Activated CD4-positive, alpha-beta T cell treated with anti-CD3 and anti-CD28 coated beads for 24 hours (primary cell): Measurements from ENCODE around the gene FOXD1.
"Not testable (repeated sequence)": the region's sequence is repeated elsewhere in the genome, so short reads cannot be mapped to it uniquely, and the experiment has no call there.

ENCODE experiments used
- DNase-seq, 2 donors: peaks; one replicate each; pipeline ENCODE4 v3.0.0-alpha.2; 2020; ENCODE audit warnings: low read depth in 2 of 2

Gene FOXD1

DNA sequence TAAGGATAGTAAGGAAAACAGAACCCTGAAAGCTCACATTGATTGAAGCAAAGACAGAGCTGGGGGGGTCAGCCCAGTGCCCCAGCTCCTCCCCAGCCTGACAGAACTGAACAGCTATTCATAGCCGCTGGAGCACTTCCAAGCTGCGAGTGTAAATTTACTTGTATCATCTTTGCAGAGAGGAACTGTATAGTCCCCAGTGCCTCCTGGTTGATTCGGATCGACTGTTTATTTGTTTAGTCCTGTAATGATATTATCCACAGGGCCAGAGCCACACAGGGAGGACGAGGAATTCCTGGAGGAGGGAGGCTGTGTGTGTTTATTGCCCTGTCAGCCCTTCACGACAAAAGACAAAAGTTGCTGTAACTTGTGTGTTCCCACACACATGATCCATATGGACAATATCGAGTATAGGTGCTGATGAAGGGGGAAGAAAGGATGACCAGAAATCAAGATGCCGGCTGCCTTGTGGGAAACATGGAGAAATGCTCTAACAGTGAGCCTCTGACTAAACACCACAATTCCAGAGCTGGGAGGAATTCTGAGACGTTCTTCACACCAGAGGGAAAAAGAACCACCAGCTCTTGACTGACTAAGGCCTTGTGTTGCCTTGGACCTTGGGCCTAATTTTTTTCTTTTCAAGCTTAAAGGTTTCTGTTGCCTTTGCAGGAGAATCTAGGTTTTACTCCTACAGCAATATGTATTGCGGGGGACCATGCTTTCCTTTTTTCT, 31.1 kb downstream of the FOXD1 start:
- DNase-seq, result no peak

DNA sequence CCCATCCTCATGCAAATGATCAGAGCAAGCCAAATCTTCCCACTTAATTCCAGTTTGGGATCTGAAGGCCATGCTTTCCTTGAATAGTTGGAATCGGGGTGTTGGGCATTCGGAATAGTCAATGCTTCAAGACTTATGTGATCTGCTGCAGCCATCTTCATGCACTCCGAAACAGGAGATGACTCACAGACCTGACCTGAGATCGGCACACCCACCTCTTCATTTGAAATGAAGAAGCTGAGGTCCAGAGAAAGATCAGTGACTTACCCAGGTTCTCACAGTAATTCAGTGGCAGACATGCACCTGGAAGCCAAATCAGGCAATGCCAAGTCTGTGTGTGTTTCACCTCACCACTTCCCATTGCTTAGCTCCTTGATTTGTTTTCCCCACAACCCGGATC, 33.0 kb downstream of the FOXD1 start:
- no peak for DNase-seq

DNA sequence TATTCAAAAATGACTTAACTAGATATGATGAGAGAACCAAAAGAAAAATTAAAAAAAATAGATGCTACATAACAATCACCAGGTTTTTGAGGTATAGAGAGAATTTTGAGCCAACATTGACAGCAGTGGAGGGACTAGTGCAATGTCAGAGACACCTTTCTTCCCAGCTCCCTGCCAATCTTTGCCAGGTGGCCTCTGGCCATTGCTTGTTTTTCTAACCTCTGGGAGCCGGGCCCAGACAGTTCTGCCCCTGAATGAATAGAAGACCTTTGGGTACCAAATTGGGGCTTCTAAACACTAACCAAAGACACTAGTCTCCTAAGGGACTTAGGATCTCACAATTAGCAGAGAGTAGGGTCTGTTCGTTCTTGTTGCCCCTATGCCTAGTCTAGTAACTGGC, 33.4 kb downstream of the FOXD1 start:
- no peak for DNase-seq

DNA sequence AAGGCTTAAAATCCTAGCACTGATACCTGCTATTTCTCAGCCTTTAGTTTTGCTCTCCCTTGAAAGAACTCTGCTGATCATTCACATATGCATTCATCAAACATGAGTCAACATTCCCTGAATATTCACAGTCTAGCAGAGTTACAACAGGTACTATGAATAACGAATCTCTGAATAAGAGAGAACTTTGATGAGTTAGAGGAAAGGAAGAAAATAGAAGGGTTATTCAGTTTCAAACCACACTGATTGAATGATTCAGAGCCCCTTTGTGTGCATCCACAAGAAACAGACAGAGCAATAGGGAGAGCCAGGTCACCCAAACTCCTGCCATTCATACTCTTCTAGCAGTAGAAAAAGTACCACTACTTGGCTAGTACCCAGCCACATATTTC, 36.0 kb downstream of the FOXD1 start:
- DNase-seq, result no peak

DNA sequence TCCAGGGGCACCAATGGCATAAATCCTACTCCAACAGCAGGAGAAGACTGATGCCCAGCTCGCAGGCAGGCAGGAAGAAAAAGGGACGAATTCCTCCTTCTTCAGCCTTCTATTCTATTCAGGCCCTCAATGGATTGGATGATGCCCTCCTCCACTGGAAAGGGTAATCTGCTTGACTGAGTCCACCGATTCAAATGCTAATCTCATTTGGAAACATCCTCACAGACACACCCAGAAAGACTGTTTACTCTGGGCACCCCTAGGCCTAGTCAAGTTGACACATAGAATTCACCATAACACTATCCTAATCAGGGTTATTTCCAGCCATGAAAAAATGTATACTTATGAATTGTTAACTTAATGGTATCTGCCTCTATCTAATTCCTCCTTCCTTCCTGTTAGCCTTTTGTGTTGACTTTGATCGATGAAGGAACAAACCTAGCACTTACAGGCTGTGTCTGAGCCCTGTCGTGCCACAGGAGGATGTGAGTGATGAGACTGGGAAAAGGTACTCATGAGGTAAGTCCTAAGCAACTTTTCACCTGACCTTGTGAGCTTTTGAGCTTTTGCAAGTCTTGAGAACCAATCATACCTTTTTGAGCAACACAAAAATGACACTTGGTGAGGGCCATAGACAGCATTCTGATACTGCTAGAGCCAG, 36.5 kb downstream of the FOXD1 start:
- no peak for DNase-seq

DNA sequence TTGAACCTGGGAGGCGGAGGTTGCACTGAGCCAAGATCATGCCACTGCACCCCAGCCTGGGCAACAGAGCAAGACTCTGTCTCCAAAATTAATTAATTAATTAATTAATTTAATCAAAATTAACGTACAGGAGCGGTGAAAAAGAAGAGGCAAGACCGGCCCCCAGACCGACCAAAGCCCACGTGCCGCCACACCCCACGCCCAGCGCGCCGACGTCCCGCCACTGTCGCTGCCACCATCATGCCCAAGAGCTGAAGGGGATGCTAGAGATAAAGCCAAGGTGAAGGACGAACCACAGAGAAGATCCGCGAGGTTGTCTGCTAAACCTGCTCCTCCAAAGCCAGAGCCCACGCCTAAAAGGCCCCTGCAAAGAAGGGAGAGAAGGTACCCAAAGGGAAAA, 38.6 kb downstream of the FOXD1 start:
- not testable (repeated sequence) for DNase-seq

DNA sequence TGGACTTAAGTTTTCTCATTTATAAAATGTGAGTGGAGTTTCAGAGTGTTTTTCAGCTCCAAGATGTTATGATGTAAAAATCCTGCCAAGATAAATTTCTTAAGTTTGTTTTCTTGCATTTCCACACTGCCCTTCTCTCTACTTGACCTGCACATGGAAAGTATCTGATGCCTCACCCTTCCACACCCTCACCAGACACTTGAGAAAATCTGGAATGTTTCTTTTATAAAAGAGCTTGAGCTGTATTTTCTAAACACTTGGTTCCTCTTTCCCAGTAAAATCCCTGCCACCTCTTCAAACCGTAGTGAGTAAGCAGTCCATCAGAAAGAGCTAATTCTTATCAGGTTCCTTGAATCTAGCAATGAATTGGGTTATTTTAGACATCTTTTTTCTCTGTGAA, 42.9 kb downstream of the FOXD1 start:
- no peak for DNase-seq

DNA sequence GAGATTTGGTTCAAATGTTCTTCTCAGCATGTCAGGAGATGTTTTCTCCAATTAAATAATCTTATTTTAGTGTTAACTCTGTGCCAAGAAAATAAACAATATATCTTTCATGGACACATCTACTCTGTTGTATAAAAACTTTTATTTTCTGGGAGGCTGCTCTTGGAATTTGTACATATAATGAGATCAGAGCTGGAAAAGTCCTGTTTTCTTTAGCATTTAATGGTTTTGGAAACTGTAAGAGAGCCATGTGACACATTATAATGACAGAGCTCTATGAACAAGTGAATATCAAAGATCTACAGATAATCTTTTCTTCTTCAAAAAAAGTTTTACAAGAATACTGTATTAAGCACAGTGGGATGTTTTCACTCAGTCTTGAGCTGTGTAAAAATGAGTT, 48.8 kb downstream of the FOXD1 start:
- DNase-seq, result no peak
